ENCODE data around the gene RPS2.
A peak's percentile ranks its signal among the peaks of the same experiment; 100 is the strongest.

The RPS2 gene

GRCh38 chr16:1932050-1933028 lies 32.3 kb downstream of the RPS2 start:
- TF ChIP-seq CTCF (conservative IDR thresholded peaks at IDR 0.05; ENCODE audit: low read length), result no peak
- no peak overlapping the region for H3K4me3 ChIP-seq (ENCODE audit: low read length)
- DNase-seq (ENCODE audit: low read depth), result no peak

GRCh38 chr16:1930338-1930720 lies 34.3 kb downstream of the RPS2 start:
- no peak for TF ChIP-seq CTCF (conservative IDR thresholded peaks at IDR 0.05; ENCODE audit: low read length)
- DNase-seq (ENCODE audit: low read depth), result no peak
- H3K4me3 ChIP-seq (ENCODE audit: low read length), result no peak overlapping the region

GRCh38 chr16:1929578-1930337 lies 34.9 kb downstream of the RPS2 start:
- peak; percentile 79 for DNase-seq (ENCODE audit: low read depth)
- TF ChIP-seq CTCF (conservative IDR thresholded peaks at IDR 0.05; ENCODE audit: low read length), result peak; percentile 46
- peak overlapping the region; percentile 64 for H3K4me3 ChIP-seq (ENCODE audit: low read length)

- TF ChIP-seq CTCF (conservative IDR thresholded peaks at IDR 0.05; ENCODE audit: low read length), result no peak
- peak; percentile 43 for DNase-seq (ENCODE audit: low read depth)
- H3K4me3 ChIP-seq (ENCODE audit: low read length), result peak overlapping the region; percentile 64
These were observed 35.5 kb downstream of the RPS2 start for GRCh38 chr16:1929105-1929504.

- no peak for DNase-seq (ENCODE audit: low read depth)
- no peak overlapping the region for H3K4me3 ChIP-seq (ENCODE audit: low read length)
- TF ChIP-seq CTCF (conservative IDR thresholded peaks at IDR 0.05; ENCODE audit: low read length), result no peak
These were observed 38.4 kb downstream of the RPS2 start for GRCh38 chr16:1926271-1926670.

- no peak for DNase-seq (ENCODE audit: low read depth)
- H3K4me3 ChIP-seq (ENCODE audit: low read length), result no peak overlapping the region
- TF ChIP-seq CTCF (conservative IDR thresholded peaks at IDR 0.05; ENCODE audit: low read length), result no peak
These were observed 40.5 kb downstream of the RPS2 start for GRCh38 chr16:1924095-1924494.
